Activated gamma-delta T cell treated with Interleukin-2 at 50 U/mL for 16 hours (primary cell): Measurements from ENCODE around the gene ADGRE1.

Source experiments
- DNase-seq: peaks from one replicate; pipeline ENCODE4 v3.0.0-alpha.2; 2020

The ADGRE1 gene

DNA sequence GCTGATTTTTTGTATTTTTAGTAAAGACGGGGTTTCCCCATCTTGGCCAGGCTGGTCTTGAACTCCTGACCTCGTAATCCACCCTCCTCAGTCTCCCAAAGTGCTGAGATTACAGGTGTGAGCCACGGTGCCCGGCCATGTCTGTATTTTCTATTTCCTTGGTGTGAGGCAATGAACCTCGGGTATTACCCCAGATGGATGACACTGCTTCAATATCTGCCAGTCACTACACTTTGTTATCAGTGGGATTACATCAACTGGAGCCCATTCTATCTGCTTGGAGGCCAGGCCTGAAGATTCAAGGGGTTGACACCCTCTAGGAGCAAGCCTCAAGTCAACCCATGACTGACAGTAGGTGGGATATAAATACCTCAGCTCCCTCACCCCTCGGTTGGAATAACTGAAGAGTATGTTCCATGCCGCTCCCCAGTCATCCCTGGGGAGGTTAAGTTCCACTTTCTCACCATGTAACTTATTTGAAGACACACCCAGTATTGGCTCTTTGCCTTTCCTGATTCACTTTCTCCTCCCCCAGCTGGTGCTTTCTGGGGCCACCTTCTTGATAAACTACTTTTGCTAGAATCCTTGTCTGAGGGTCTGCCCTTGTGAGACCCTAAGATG, 992 bp upstream of the ADGRE1 start:
- DNase-seq, result no peak

DNA sequence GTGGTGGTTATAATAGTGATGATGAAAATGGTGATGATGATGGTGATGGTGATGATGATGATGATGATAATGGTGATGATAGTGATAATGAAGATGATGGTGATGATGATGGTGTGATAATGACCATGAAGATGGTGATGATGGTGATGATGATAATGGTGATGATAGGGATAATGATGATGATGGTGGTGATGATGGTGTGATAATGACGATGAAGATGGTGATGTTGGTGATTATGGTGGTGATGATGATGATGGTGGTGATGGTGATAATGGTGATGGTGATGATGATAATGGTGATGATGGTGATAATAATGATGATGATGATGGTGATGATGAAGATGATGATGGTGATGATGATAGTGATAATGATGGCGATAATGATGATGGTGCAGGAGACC, 1.6 kb downstream of the ADGRE1 start:
- DNase-seq, result no peak

DNA sequence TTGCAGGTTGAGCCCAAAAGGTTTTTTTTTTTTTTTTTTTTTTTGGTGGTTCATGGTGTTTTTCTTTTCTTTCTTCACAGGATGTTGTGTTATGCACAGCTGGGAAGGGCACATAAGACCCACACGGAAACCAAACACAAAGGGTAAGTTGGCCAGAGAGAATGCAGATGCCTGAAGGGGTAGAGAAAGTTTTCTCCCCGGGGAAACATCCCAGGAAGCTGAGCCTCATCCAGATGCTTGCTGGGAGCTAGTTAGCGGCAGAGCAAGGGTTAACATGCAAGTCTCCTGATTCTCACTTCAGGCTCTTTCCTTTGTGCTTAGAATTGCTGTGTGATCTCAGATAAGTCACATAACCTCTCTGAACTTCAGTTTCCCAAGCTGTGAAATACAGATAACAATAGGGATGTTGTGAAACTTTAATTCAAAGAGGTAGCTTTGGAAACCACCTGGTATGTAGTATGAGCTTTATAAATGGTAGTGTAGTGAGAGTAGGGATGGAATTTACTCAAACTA, 3.1 kb downstream of the ADGRE1 start:
- peak; percentile 15 for DNase-seq

DNA sequence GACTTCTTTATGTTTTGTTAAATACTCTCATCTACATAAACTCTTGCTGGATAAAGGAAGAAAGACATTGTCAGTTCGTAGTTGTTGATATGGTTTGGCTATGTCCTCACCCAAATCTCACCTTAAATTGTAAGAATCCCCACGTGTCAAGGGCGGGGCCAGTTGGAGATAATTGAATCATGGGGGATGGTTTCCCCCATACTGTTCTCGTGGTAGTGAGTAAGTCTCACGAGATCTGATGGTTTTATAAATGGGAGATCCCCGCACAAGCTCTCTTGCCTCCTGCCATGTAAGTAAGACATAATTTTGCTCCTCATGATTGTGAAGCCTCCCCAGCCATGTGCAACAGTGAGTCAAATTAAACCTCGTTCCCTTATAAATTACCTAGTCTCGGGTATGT, 3.6 kb downstream of the ADGRE1 start:
- DNase-seq, result peak; percentile 20

DNA sequence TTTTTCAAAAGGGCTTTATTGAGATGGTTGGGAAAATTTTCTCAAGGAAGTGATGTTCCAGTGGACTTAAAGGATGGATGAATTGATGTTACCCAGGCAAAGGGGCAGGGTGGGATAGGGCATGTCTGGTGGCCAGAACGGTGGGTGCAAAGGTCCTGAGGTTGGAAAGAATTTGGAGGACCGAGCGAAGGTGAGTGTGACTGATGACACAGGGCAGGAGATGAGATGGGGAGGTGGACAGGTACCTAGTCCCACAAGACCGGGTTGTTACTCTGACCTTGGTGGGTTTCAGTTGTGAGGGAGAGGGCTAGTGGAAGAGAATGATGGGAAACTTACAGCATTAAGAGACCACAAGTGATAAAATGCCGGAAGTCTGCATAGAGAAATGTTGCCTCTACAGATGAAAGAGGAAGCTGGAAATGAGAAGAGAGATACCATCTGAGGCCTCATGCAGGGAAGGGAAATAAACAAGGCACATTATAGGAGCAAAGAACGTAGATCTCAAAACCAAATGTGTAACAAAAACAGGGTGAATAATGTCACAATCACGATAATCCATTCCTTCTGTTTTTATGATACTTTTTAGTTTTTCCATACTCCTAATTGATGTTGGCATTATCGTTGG, 4.5 kb downstream of the ADGRE1 start:
- DNase-seq, result no peak

DNA sequence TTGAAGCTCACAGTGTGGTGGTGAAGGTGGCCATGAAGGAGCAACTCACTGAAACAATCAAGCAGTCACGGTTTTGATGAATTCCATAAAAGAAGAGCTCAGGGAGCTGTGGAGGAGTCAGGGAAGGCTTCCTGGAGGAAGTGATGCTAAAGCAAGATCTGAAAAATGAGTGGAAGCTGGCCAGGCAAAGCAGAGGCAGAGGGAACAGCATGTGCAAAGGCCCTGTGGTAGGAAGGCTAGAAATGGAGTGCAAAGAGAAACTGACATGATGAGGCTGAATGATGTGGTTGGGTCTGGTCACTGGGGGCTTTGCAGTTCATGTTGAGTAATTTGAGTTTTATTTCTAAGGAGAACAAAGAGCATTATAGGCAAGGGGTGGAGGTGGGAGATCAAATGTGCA, 6.9 kb downstream of the ADGRE1 start:
- DNase-seq, result no peak

DNA sequence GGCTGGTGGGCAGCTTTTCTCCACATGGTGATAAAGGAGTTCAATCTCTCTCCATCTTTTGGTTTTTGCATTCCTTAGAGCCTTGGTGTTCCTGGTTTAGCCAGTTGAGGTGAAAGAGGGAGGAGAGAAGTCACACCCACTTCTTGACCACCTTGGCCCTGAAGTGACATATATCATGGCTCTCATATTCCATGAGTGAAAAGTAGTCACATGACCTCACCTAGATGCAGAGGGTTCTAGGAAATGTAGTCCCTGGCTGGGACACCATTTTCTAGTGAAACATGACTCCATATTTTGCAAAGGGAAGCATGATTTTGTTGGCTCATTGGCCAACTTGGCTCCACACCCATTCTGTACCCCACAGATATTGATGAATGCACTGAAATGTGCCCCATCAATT, 16.1 kb downstream of the ADGRE1 start:
- DNase-seq, result no peak

DNA sequence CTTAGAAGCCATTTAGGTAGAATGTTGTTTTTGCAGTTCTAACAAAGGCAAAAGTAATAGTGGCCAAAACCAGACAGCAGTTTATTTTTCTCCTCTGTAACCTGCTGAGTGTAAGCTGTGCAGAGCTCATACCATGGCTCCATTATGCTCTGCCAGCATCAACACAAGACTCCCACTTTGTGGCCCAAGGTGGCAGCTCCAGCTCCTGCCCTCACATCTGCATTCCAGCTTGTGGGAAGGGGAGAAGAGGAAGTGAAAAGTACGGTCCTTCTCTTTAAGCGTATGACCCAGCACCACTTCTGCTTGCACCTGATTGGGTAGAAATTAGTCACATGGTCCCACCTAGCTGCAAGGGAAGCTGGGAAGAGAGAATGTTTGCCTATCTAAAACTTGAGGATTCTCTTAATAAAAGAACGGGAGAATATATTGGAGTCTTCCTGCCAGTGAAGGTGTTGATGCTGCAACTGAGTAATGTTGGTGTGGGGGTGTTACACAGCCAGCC, 19.2 kb downstream of the ADGRE1 start:
- DNase-seq, result no peak

DNA sequence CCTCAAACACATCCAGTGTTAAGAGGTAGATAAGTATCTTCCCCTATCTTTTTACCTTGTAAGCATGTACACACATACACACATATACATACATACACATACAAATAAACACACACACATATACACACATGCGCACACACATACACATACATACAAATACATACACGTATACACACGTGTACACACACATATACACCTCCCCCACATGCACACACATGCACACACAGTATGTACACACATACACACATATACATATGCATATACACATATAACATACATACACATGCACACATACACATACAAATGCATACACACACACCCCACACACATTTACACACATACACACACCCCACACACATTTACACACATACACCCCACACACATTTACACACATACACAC, 24.1 kb downstream of the ADGRE1 start:
- DNase-seq, result no peak

DNA sequence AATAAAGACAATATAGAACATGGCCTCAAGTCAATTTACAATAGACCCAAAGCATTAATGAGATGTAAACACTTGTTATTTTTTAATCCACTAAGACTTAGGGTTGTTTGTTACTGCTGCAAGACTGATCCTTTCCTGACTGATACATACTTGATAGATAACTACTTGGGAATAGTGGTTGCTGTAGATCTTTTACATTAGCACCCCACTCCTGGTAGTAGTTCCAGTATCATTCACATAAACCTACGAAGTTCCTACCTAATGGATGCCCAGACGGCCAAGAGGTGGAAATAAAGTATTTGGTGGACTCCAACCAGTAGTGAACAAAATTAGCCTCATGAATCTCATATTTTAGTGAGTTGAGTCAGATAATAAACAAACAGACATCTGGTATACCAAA, 26.9 kb downstream of the ADGRE1 start:
- no peak for DNase-seq

DNA sequence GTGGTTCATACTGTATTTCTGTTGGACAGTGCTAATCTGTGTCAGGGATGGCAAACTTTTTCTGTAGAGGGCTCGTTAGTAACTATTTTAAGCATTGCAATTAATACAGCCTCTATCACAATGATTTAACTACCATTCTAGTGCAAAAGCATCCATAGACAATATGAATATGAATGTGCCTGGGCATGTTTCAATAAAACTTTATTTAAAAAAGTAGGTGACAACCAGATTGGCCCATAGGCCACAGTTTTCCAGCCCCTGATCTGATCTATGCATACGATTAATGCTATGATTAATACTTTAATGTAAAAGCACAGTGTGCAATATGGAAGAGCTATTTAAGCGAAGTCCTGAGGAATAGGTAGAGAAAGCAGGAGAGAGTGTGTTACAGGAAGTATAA, 29.6 kb downstream of the ADGRE1 start:
- no peak for DNase-seq

DNA sequence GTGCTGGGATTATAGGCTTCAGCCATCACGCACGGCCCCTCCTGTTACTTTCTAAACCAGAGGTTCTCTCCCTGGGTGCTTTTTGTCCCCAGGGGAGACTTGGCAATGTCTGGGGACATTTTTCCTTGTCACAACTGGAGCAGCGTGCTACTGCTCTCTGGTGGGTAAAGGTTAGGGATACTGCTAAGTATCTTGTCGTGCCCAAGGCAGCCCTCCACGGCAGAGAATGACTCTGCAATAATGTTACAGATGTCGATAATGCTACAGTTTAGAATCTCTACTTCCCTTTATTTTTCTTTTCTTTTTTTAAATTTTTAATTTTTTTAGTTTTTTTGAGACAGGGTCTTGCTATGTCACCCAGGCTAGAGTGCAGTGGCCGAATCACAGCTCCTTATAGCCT, 38.0 kb downstream of the ADGRE1 start:
- no peak for DNase-seq

DNA sequence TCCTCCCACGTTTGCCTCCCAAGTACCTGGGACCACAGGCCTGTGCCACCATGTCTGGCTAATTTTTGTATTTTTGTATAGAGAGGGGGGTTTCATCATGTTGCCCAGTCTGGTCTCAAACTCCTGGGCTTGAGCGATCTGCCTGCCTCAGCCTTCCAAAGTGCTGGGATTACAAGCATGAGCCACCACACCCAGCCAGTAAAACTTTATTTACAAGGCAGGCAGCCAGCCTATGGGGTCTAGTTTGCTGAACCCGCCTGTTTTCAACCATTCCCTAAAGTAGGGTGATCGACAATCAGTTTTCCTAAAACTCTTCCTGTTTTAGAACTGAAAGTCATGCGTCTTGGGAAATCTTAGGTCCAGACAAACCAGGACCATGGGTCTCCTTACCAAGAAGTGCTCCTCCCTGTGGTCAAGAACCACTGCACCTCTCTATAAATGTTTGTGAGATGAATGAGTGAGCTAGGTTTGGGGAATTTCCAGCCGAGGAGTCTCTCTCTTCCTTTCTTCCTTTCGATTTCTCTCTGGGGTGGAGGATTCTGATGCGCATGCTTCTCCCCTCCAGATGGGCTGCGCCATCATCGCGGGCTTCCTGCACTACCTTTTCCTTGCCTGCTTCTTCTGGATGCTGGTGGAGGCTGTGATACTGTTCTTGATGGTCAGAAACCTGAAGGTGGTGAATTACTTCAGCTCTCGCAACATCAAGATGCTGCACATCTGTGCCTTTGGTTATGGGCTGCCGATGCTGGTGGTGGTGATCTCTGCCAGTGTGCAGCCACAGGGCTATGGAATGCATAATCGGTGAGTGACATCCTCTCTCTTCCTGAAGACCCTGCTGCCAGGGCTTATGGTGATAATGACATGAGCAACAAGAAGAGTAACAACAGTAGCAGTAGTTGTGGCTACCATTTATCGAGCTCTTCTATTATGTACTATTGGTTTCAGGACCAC, 38.7 kb downstream of the ADGRE1 start:
- no peak for DNase-seq

DNA sequence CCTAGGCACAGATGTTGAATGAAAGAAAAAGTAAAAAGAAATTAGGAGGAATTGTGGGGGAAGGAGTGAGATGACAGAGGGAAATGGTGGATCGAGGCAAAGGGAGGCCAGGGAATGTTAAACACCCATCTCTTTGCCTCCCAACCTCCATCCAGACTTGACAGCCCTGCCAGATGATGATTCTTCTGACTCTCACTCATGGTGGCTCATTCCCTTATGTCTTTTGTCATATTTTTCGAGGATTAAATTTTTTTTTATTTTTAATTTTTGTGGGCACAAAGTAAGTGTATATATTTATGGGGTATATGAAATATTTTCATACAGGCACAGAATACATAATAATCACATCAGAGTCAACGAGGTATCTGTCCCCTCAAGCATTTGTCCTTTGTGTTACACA, 42.8 kb downstream of the ADGRE1 start:
- DNase-seq, result no peak

DNA sequence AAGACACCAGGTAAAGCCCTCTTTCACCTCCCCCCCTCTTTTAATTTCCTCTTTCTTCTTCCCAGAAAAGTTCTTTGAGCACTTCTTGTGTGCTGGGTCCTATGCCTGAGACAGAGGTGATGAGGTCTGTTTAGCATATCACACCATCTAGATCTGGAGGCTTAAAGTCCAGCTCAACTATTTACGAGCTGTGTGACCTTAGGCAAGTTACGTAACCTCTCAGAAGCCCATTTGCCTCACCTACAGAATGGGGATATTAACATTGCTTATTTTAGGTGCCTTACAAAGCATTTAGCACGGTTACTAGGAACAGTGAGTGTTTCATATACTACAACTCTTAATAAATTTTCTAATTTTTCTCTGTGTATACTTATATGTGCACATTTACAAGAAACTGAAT, 47.7 kb downstream of the ADGRE1 start:
- no peak for DNase-seq

DNA sequence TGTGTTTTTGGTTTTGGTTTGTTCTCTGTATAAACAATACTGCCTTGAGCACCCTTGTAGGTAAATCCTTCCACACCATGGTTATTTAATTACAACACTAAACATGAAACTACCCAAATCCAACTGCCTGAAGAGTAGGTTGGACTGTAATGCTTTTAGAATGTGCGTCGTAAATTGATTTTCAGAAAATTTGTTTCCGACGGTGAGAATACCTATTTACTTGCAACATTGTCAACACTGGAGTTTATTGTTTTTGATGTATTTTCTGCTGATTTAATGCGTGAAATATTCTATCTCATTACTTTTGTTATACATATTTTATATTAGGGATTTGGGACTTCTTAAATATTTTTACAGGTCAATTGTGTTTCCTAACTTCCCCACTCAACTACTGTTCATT, 48.2 kb downstream of the ADGRE1 start:
- DNase-seq, result no peak

DNA sequence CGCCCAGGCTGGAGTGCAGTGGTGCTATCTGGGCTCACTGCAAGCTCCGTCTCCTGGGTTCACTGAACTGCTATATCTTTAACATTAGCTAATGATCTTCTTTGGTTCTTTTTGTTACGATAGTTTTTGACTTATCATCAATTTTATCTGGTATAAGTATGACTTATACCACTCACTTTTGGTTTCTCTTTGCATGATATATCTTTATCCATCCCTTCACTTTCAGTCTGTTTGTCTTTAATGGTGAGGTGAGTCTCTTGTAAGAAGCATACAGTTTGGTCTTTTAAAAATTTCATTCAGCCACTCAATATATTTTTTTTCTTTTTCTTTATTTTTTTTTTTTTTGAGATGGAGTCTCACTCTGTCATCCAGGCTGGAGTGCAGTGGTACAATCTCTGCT, 58.4 kb downstream of the ADGRE1 start:
- no peak for DNase-seq

DNA sequence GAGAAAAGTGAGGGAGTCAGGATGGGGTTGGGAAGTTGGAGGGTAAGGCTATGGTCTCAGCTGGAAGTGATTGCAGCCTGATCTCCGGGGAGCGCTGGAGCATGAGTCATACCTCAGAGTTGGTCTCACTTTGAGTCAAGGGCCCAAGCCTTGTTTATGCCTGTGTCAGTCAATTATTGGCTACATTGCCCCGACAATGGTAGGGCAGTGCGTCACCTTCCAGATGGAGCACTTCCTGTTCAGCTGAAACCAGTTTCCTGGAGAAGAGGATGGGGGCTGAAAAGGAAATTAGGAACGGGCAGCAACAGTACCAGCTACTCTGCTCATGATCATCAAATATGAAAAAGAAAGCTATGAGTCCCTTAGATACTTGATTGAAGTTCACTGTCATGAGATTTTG, 60.4 kb downstream of the ADGRE1 start:
- DNase-seq, result no peak

DNA sequence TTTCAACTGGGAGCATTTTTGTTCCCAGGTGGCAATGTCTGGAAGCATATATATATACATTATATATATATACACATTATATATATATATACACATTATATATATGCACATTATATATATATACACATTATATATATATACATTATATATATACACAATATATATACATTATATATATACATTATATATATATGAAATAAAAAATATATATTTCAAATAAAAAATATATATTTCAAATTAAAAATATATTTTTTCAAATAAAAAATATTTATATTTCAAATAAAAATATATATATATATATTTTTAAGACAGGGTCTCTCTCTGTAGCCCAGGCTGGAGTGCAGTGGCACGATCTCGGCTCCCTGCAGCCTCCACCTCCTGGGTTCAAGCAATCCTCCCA, 61.5 kb downstream of the ADGRE1 start:
- DNase-seq, result no peak

DNA sequence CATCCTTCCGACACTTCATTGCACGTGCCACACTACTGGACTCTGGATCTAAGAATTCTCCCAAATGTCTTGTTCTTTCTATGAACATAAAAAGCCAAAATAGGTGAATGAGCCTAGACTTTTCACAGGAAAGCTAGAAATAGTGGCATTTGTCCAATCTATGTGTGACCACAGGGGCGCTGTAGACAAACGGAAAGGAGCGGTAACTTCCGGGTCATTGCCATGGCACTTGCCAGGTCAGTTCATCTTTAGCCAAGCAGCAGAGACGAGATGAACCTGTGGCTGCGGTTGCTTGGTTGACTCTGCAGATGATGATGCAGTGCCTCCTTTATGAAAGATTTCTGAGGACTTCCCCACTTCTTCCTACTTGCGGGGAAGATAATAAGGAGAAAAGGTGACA, 65.6 kb downstream of the ADGRE1 start:
- no peak for DNase-seq

DNA sequence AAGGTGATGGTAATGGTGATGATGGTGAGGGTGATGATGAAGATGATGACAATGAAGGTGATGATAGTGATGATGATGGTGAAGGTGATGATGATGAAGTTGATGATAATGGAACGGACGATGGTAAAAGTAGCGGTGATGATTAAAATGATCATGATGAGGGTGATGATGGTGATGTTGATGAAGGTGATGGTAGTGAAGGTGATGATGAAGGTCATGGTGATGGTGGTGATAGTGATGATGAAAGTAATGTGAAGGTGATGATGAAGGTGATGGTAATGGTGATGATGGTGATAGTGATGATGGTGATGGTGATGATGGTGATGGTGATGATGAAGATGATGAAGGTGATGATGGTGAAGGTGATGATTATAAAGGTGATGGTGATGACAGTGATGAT, 67.7 kb downstream of the ADGRE1 start:
- DNase-seq, result no peak

DNA sequence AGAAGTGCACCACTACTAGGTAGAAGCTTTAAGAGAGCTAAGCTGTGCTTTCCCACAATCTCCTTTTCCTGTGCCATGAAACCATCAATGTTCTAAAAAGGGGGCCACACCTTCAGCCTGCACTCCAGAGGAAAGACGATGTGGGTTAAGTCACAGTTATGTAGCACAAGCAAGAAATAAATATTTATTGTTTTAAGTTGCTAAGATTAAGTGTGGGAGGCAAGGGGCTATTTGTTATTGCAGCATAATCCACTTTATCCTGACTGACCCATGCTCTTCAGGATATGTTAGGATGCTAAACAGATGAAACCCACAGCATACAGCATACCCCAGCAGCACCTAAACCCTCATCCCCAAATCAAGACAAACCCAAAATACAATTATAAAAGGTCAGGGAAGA, 69.2 kb downstream of the ADGRE1 start:
- no peak for DNase-seq

DNA sequence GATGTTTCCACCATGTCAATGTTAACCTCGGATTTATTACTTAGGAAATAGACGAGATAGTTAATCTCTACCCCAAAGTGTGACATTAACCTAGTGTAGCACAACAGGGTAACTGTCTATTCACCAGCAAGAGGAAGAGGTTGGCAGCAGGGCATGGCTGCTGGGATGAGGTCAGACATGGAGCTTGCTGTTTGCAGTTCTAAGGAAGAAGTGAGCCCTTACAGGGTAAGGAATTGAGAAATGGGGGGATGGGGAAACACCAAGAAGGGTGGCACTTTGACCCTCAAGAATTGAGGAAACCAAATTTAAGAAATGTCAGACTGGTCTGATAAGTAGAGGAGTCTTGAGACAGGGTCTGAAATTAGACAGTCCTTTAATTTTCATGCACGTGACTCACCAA, 71.4 kb downstream of the ADGRE1 start:
- no peak for DNase-seq
